ENCODE data around the gene CDKN1A.

CDKN1A gene

DNA sequence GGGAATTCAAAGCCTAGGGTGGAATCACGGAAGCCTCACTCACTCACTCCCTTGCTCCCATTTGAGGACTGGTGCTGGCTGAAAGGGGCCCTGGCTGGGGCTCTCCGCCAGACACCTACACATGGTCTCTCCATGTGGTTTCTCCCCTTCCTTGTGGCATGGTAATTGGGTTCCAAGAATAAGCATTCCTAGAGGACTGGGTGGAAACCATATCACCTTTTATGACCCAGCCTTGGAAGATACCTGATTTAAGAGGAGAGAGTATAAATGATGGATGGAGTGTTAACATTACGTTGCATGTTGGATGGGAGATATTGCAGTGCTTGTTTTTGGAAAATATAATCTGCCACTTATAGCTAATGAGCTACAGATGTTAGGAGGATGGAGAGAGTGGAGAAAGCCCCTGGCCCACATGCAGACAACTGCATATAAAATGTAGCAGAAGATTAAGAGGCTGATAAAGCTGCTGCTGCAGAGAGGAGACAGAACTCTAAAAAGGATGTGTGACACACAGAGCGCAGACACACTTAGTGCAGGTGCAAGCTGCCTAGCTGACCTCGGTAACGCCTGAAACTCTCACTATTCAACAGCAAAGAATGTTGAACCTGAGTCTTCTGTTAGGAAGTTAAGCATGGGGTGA lies 23.3 kb upstream of the CDKN1A start:
- no peak for DNase-seq (ENCODE audit: low spot score)

DNA sequence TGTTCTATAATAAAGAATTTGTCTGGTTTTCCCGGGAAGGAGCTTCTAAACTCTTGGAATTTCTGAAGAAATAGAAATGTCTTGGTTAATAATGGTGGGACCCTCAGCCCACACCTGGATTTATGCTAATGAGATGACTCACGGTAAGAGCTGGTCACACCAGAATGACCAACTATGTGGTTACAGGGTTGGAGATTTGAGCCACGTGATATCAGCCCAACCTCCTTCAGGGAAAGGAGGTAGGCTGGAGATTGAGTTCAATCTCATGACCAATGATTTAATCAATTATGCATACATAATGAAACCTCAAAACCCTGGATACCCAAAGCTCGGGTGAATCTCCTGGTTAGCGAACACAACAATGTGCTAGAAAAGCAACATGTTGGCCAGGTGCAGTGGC lies 22.1 kb upstream of the CDKN1A start:
- DNase-seq (ENCODE audit: low spot score): no peak

- no peak for DNase-seq (ENCODE audit: low spot score)
Observed at GRCh38 chr6:36657271-36657670, 21.2 kb upstream of the CDKN1A start.

GRCh38 chr6:36657942-36658544 lies 20.5 kb upstream of the CDKN1A start:
- no peak for DNase-seq (ENCODE audit: low spot score)

- no peak for DNase-seq (ENCODE audit: low spot score)
Observed at GRCh38 chr6:36659271-36659670, 19.2 kb upstream of the CDKN1A start.

DNA sequence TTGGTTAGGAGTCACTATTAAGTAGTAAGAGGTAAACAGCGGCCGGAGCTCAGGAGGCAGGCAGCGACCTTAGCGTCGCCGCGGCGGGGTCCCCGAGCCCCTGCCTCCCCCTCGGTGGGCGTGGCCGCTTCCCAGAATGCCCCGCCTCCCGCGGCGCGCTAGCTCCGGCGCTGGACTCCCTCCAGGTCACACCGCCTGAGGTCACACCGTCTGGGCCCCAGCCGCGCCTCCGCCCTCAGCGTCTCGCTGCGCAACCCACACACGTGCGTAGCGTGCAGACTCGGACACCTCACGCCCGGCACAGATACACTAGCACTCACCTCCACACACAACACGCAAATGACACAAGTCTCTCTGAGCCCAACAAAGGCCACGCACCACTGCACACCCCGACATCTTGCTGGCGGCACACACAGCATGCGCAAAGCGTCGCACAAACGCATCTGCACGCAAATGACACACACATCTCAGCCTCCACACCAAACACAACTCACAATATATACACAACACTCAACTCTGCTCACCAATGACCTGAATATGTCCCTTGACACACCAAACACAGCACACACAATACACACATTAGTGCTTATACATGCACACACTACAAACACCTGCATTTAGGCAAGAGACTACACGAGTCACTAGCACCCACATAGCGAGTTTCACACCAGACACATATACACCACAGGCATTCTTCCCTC lies 17.6 kb upstream of the CDKN1A start:
- DNase-seq (ENCODE audit: low spot score): no peak

- no peak for DNase-seq (ENCODE audit: low spot score)
Observed at GRCh38 chr6:36662380-36662779, 16.1 kb upstream of the CDKN1A start.

DNA sequence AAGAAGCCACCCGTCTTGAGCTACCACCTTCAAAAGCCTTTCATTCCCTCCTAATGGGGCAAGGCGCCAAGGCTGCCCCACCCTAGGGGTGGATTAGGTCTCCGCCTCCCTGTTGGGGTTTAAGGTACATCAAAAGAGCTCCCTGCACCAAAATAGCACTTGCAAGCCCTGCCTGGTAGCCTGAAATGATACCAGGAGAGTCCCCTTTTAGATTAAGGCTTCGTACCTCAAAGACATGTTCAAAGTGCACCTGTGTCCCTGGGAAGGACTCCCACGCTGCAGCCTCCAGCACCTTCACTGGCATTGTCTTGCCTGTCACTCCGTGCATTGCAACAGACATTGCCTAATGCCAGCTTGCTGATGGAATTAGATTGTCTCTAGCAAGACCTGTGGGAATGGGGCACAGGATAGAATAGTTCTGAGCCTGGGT lies 15.7 kb upstream of the CDKN1A start:
- no peak for DNase-seq (ENCODE audit: low spot score)

DNA sequence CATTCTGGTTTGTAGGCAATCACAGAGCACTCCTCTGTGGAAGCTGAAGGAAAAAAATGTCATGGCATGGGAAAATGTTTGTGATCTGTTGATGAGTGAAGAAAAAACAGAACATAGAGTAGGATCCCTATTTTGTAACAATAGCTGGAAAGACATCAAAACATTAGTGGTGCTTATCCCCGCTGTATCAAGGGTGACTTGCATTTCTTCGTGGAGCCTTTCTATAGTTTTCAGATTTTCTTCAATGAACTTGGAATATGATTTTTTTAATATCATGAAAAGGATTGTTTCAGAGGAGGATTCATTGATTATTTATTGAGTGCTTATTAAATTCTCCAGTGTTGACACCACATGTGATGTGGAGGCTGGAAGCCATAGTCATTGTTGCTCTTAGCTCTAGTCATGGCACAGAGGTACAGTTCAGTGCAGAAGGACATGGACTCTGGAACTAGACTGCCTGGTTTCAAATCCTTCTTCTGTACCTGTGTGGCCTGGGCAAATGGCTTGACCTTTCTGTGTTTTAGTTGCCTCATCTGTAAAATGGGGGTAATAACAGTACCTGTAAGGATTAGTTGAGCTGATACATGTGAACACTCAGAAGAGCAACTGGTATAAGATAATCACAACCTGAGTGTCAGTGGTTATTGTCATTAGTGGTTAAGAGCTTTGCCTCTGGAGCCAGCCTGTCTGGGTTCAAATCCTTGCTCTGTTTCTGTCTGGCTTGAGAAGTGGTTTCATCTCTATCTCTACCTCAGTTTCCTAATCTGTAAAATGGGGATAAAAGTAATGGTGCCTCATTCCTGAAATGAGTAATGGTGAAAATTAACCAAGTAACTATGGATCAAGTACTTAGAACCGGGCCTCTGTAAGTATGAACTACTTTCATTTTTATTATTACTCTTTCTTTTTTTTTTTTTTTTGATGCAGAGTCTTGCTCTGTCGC lies 14.7 kb upstream of the CDKN1A start:
- no peak for DNase-seq (ENCODE audit: low spot score)

DNA sequence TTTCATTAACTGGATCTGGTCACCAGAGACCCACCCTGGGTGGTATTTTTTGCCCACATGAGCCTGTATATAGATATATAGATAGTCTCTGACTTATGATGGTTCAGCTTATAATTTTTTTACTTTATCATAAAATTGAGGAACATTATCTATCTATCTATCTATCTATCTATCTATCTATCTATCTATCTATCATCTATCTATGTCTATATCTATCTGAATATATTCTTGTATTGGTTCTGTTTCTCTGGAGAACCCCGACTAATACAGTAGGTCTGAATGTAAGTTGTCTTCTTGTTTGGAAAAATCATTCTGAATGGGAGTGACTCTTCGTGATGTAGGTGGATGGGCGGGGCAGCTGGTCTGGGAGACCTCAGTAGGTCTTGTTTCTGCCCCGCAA lies 13.3 kb upstream of the CDKN1A start:
- DNase-seq (ENCODE audit: low spot score): no peak

GRCh38 chr6:36666287-36666686 lies 12.2 kb upstream of the CDKN1A start:
- DNase-seq (ENCODE audit: low spot score): no peak

- DNase-seq (ENCODE audit: low spot score): no peak
Observed at GRCh38 chr6:36666826-36667591, 11.5 kb upstream of the CDKN1A start.

DNA sequence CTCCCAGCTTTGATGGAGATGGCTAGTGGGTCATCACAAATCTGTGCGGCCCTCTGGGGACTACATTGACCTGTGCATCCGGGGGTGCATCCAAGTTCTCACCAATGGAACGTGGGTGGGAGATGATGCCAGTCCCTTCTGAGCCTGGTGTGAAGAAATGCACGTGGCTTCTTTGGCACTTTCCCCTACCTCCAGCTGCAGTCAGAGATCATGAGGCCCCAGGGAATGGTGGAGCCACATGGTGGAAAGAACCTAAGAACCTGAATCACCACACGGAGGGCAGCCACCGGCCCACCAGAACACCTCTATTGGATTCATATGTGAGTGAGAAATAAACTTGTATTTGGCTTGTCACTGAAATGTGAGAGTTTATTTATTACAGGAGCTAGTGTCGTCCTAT lies 9.9 kb upstream of the CDKN1A start:
- DNase-seq (ENCODE audit: low spot score): no peak

GRCh38 chr6:36669002-36669401 lies 9.5 kb upstream of the CDKN1A start:
- no peak for DNase-seq (ENCODE audit: low spot score)

- no peak for DNase-seq (ENCODE audit: low spot score)
Observed at GRCh38 chr6:36670271-36670670, 8.2 kb upstream of the CDKN1A start.

- DNase-seq (ENCODE audit: low spot score): no peak
Observed at GRCh38 chr6:36671687-36672375, 6.7 kb upstream of the CDKN1A start.

DNA sequence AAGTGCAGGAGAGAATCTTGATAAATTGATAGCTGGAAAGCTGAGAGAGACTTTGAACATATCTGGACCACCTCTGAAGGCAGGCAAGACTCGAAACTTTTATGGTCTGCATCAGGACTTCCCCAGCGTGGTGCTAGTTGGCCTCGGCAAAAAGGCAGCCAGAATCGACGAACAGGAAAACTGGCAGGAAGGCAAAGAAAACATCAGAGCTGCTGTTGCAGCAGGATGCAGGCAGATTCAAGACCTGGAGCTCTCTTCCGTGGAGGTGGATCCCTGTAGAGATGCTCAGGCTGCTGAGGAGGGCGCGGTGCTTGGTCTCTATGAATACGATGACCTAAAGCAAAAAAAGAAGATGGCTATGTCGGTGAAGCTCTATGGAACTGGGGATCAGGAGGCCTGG lies 4.6 kb upstream of the CDKN1A start:
- no peak for DNase-seq (ENCODE audit: low spot score)

DNA sequence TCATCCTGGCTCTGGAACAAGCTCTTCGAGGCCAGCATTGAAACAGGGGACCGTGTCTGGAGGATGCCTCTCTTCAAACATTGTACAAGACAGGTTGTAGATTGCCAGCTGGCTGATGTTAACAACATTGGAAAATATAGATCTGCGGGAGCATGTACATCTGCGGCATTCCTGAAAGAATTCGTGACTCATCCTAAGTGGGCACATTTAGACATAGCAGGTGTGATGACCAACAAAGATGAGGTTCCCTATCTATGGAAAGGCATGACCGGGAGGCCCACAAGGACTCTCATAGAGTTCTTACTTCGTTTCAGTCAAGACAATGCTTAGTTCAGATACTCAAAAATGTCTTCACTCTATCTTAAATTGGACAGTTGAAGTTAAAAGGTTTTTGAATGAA lies 3.6 kb upstream of the CDKN1A start:
- DNase-seq (ENCODE audit: low spot score): no peak

GRCh38 chr6:36676141-36677058 lies 2.1 kb upstream of the CDKN1A start:
- DNase-seq (ENCODE audit: low spot score): no peak
